ENCODE measurements around the gene ATP9B. TPM values are rescaled to one million over a fixed set of nuclear protein-coding genes. Genes with fewer than 3 reads are reported as not detected.

The ATP9B gene
- total RNA-seq, 1 donor from 2014 or later, result 22.7 TPM

DNA sequence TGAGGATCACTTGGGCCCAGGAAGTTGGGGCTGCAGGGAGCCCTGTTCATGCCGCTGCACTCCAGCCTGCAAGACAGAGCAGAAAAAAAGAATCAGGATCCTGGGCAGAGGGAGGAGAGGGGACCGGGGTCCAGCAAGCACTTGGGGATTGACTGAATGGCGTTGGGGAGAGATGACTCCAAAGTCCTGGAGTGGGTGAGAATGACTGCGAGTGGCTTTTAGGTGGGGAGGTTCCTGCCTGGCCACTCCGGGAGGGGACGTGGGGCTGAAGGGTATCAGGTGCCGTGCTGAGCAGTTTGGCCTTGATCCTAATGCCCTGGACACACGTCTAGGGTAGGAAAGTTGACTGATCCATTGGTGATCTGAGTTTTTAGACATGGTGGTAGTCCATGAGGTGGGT, 323.0 kb downstream of the ATP9B start:
- H3K4me3 ChIP-seq (ENCODE audit: low read depth, low read length), result no peak overlapping the region
- TF ChIP-seq CTCF (conservative IDR thresholded peaks at IDR 0.05; ENCODE audit: low read depth, low read length), result no peak
- DNase-seq (ENCODE audit: low read depth), result no peak

GRCh38 chr18:79393181-79393634, 324.0 kb downstream of the ATP9B start:
- TF ChIP-seq CTCF (conservative IDR thresholded peaks at IDR 0.05; ENCODE audit: low read depth, low read length), result no peak
- DNase-seq (ENCODE audit: low read depth), result no peak
- H3K4me3 ChIP-seq (ENCODE audit: low read depth, low read length), result peak overlapping the region; percentile 56

DNA sequence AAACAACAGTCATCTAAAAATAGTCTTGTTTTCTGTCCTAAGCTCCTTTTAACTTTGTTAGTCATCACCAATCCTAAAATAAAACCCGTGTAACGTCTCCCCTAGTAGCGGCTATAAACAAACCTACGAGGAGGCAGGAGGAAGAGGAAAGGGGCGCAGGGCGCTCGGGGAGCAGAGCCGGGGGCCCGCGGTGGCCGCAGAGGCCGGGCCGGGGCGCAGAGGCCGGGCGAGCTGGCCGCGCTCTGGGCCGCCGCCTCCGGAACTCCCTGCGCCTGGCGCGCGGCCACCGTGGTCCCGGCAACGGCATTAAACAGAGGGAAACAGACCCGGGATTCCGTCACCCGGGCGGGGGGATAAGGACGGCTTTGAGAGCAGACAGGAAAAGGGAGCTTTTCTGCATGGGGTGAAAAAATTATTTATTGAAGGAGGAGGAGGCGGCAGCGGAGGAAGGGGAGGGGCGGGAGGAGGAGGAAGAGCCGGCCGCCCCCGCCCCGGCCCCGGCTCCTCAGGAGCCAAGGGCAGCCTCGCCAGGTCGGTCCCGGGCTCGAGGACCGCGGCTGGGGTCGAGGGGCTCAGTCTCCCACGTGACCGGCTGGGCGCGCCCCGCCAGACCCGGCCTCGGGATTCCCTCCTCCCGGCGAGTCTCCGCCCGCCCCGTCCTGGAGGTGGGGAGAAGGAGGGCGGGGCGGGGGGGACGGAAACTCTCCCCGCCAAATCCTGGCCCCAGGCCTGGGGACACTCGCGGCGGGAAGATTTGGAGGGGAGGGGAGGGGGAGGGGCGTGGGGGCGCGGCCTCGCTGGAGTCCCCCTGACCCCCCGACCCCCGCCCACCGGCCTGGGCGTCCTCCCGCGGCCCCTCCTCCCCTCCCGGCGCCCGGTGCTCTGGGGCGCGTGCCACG, 324.7 kb downstream of the ATP9B start:
- no peak for DNase-seq (ENCODE audit: low read depth)
- TF ChIP-seq CTCF (conservative IDR thresholded peaks at IDR 0.05; ENCODE audit: low read depth, low read length), result no peak
- H3K4me3 ChIP-seq (ENCODE audit: low read depth, low read length), result peak overlapping the region; percentile 56

DNA sequence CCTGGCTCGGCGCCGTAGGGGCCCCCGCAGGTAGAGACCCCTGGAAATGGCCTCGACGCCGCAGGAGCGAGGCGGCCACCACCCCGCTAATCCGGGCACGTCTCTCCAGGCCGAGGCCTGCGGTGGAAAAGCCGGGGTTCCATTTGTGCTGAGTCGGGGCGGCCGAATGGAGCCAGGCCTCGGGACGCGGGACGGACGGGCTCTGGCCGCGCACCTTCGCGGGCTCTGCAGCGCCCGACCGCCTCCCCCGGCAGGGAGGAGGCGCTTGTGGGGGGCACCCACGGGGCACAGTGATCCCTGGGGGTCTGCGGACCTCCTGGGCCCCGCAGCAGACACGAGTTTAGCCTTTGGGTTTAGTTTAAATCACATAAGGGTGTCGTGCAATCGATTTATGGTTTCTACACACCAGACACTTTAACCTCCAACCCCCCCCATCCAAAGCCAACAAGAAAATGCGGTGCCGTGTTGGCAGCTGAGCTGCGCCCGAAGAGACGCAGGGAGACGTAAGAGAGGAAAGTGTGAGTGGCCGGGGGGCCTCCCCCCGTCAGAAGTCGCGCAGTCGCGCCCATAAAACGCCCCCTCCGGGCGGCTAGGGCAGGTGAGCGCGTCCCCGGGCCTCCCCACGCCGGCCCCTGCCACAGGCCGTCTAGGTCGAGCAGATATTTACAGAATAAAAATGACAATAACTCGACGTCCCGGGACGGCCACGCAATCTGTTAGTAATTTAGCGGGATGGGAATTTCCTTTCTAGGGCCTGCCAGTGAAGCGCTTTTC, 325.5 kb downstream of the ATP9B start:
- no peak for DNase-seq (ENCODE audit: low read depth)
- TF ChIP-seq CTCF (conservative IDR thresholded peaks at IDR 0.05; ENCODE audit: low read depth, low read length), result no peak
- peak overlapping the region; percentile 56 for H3K4me3 ChIP-seq (ENCODE audit: low read depth, low read length)

DNA sequence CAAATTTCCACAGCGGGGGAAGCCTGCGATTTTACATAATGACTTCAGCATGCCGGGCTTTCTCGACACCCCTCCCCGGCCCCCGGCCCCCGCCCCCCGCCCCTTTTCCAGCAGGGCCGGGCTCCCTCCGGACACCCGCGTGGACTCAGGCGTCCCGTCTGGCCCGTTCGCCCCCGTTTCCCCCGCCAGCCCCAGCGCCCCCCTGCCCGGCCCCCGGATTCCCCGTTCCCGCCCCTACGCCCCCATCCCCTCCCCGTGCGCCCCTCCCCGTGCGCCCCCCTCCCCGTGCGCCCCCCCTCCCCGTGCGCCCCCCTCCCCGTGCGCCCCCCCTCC, 326.1 kb downstream of the ATP9B start:
- no peak overlapping the region for H3K4me3 ChIP-seq (ENCODE audit: low read depth, low read length)
- DNase-seq (ENCODE audit: low read depth), result no peak
- no peak for TF ChIP-seq CTCF (conservative IDR thresholded peaks at IDR 0.05; ENCODE audit: low read depth, low read length)

- peak within 1 kb of the TSS; percentile 56 for H3K4me3 ChIP-seq (ENCODE audit: low read depth, low read length)
- TF ChIP-seq CTCF (conservative IDR thresholded peaks at IDR 0.05; ENCODE audit: low read depth, low read length), result no peak
- DNase-seq (ENCODE audit: low read depth), result no peak
These were observed 326.7 kb downstream of the ATP9B start, which contains the start of gene NFATC1 for GRCh38 chr18:79395761-79396404. Gene NFATC1 (plus strand): TSS chr18:79395930. CDS start chr18:79396225, 295 bp downstream.
